Kidney capillary endothelial cell (primary cell): ENCODE results near the gene CRBN.

Experiments
- DNase-seq: peaks from one replicate; pipeline ENCODE4 v3.0.0-alpha.2; 2018; ENCODE audit warnings: low spot score

CRBN gene

DNA sequence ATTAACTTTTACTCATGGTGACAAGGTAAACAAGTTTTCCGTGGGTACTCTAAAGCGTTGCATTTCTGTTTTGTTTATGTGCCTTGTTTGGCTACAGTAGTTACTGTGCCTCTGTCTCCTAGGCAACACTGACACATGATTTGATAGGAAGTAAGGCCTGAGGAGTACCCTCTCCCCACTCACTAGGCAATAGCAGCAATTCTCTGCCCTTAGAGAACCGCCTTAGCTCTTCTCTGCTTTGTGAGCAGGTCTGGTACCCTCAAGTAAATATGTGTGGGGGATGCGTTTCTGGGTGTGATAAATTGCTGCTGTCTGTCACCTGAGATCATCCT, 69.2 kb downstream of the CRBN start, which contains the start of gene IL5RA:
IL5RA (minus strand) TSS at position 76 of the 332 bp plus-strand sequence. CDS start 5,390 bp downstream, outside the sequence.
- no peak for DNase-seq

DNA sequence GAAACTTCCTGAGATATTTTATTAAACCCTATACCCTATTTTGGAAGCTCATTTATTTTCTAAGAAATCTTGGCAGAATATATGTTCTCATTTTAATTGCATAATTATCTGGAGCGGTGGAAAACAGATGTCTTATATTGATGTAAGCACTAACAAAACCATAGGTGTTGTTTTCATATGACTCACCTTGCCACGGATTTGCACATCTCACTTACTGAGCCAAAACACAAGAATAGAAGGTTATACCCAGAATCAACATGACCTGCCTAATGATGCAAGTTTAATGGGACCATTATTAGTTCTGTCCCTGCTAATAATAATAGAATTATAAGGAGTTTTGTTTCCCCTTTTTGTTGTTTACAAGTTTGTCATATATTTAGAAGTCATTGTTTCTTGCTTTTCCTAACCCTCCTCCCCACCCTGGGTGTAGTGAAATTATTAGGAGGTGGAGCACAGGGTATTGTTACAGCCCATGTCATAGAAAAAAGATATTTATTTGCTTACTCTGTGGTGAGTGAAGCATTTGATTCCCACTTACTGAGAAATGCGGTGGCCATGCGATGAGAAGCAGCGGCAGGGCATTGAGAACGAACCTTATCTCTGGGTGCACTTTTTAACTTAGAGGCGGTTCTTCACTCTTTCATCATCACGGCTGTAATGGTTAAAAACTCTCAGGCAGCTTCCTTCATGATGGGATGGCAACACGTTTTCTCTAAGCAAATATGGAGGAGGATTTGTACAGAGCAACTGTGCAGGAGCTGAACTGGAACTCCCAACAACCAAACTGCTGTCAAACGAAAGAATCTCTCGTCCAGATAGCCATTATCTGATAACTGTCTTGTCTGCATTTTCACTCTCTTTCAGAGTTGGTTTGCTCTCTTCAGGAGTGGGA, 69.8 kb downstream of the CRBN start:
- no peak for DNase-seq

DNA sequence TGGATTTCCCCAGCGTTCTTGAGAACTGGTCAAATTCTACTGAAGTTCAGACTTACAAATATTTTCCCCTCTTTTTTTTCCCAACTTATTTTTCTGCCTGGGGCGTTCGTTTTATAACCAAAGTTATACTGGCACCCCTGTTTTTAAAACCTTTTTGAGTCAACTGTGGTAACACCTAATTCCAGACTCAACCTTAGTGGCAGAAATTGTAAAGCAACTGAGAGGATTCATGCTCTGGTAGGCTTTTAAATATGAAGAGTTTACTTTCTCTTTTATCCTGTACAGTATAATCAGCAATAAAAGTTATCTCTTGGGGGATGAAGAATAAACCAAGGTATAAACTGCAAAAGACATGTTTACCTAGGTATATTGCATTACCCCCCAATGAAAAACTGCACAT, 71.6 kb downstream of the CRBN start:
- DNase-seq = no peak

DNA sequence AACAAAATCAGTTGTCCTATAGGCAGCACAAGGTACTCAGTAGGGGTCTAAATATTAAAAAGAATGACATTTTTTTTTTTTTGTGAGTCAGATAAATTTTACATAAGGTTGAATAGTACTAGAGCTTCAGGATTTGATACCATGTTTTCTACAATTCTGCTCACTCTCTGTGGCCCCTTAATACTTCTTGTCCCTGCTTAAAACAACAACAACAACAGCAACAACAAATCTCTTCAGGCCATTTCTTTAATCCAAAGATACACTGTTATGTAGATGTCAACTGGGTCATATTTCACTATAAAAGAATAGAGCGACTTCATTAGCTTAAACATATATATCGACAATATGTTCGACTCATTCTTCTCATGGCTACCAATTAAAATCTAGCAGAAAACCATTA, 72.3 kb downstream of the CRBN start:
- DNase-seq = no peak

DNA sequence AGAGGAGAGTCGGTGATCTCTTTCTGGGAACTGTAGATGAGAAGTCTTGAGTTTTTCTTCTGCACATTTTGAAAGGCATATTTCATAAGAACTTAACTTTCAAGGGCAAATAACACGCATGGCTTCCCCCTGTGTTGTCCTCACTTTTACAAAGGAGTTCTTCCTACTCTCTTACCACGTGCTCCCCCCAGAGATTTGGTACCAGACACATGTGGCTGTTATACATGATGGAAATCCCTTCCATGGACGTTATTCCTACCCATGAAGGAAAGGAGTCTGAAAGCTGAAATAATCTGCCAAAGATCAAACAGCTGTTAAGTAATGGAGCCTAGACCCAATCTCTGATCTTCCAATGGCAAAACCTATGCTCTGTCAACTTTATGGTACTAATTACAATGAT, 73.7 kb downstream of the CRBN start:
- DNase-seq = no peak

DNA sequence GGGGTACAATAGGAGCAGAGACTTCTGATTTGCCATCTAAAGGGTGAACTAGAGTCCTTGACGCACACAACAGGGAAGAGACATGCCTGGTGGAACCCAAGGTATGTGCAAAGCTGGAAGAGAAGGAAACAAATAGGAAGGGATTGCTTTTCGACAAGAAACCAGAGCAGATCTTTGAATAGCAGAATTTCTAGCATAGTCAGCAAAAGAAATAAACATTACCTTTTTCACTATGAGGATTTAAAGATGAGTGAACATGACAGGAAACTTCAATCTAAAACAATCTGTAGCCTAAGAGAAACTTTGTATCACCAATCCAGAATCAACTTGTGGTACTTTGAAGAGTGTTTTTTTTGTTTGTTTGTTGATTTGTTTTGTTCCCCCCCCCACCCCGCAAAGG, 74.2 kb downstream of the CRBN start:
- DNase-seq = no peak

DNA sequence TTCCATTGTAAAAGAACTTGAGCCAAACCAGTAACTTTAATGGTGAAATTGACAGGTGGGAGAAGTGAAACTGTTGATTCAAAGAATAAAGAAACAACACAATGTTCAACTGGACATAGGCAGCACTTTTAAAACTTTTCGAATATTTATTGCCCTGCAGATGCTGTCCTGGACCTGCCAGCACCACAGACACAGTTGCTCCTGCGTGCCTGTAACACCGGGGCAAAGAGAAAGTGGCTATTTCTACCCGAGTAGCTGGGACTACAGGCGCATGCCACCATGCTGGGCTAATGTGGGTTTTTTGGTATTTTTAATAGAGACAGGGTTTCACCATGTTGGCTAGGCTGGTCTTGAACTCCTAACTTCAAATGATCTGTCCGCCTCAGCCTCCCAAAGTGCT, 76.7 kb downstream of the CRBN start:
- DNase-seq = no peak

DNA sequence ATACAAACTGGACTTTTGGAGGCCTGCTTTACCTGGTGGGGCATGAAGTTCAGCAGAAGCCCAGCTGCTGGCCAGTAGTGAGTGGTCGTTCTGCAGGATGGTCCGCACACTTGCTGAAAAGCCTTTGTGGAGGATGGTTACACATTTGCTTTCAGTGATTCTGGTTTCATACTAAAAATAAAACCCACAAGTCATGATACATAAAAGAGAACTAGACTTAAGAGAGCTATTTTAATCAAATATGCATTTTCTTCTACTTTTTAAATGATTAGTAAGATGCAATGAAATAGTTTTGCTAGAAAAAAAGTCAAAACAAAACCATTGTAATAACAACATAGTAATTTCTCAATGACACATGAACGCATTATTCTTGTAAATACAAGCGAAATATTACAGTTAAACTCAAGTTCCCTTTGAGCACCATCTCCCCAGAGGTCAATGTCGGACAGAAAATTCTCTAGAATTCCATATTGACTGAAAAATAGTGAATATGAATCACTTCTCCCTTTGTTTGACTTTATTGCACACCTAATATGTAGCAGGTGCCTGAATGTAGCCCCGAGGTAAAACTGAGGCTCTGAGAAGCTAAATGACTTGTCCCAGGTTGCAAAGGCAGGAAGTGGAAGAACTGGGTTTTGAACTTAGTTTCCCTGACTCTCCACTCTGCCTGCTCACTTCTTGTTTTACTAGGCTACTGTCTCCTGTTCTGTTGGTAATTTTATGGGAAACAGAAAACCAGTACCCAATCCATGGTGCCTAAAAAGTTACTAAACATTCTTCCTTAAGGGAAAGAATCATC, 77.6 kb downstream of the CRBN start:
- no peak for DNase-seq
